Measurements from ENCODE around the gene SPECC1L.
A peak's percentile ranks its signal among the peaks of the same experiment; 100 is the strongest.

The SPECC1L gene

DNA sequence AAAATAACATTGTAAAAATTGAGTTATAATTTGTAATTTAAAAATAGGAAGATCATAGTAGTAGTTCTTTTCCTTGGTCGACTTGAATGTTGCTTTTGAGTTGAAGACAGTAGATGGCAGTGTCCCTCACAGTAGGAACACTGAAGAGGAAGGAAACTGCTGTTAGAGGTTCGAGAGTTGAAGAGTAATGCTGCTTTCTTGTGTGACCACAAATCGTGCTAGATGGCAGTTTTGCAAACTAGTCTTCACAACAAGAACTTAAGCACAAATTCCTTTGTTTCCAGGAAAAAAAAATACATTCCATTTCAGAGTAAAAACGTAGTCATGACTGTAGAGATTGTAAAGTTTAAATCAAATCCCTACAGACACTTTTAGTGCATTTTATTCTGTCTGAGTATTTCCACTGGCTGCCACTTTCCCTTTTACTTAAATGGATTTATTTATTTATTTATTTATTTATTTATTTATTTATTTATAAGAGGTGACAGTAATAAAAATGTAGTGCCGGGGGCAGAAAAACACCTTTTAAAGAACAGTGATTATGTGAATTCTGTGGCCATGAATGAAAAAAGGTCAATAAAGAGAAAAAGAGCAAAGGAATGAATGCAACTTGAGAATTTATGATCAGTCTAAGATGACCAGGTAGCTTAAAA is 54.6 kb downstream of the SPECC1L start:
- H3K9me2 ChIP-seq (replicated peaks; ENCODE audit: insufficient read depth, low read length): no peaks in the 10 kb centered on the region
- no peaks in the 10 kb centered on the region for H4K20me1 ChIP-seq (ENCODE audit: low read depth, low read length)
- H3K36me3 ChIP-seq (ENCODE audit: low read length): peaks cover 32% of the 10 kb centered on the region
- H3F3A ChIP-seq (ENCODE audit: insufficient read depth): peaks cover 12% of the 10 kb centered on the region
- peak overlapping the region; percentile 26 for H3K4me2 ChIP-seq (ENCODE audit: low read depth, low read length, poor library complexity, severe bottlenecking)
- H3K79me2 ChIP-seq (ENCODE audit: insufficient read depth, low read length): no peaks in the 10 kb centered on the region
- TF ChIP-seq, protein P1, sequence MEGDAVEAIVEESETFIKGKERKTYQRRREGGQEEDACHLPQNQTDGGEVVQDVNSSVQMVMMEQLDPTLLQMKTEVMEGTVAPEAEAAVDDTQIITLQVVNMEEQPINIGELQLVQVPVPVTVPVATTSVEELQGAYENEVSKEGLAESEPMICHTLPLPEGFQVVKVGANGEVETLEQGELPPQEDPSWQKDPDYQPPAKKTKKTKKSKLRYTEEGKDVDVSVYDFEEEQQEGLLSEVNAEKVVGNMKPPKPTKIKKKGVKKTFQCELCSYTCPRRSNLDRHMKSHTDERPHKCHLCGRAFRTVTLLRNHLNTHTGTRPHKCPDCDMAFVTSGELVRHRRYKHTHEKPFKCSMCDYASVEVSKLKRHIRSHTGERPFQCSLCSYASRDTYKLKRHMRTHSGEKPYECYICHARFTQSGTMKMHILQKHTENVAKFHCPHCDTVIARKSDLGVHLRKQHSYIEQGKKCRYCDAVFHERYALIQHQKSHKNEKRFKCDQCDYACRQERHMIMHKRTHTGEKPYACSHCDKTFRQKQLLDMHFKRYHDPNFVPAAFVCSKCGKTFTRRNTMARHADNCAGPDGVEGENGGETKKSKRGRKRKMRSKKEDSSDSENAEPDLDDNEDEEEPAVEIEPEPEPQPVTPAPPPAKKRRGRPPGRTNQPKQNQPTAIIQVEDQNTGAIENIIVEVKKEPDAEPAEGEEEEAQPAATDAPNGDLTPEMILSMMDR (IDR thresholded peaks at IDR 0.05; ENCODE audit: insufficient read depth, low read length, poor library complexity, severe bottlenecking): peak; percentile 61
- no peak for TF ChIP-seq EZH2phosphoT487 (conservative IDR thresholded peaks at IDR 0.05; ENCODE audit: low read length)
- no peak overlapping the region for H3K4me3 ChIP-seq (ENCODE audit: insufficient read depth, low read length, poor library complexity, severe bottlenecking)
- H3K9me3 ChIP-seq (ENCODE audit: insufficient read depth, low read length): no peaks in the 10 kb centered on the region
- no peak overlapping the region for H2AFZ ChIP-seq (ENCODE audit: low read depth, low read length, severe bottlenecking)
- 0 out of 2 replicates have a peak overlapping the region, but pooled peaks have one; percentile 24 for H3K27ac ChIP-seq (ENCODE audit: low read depth, low read length)
- H3K9ac ChIP-seq (ENCODE audit: low read length): no peak overlapping the region
- H3K27me3 ChIP-seq (ENCODE audit: low read length): no peaks in the 10 kb centered on the region

DNA sequence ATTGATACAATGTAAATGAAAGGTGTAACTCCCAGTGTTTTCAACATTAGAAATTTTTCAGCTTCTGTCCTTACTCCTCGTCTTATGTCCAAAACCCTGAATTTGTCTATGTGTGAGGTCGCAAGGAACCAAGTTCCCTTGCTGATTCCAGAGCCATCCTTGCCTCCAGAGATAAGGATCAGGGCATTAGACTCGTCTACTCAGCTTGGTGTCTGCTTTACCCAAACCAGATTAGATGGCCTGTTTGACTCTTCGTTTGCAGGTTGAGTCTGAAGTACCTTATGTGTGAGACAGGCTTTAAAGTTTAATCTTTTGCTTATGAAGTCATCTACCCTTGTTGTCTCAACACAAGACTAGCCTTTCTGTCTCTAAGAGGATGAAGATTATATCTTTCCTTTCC is 55.6 kb downstream of the SPECC1L start:
- Histone ChIP-seq H3K36me3 (ENCODE audit: low read length) (peaks cover 35% of the 10 kb centered on the region), H3K4me2 (ENCODE audit: low read depth, low read length, poor library complexity, severe bottlenecking) (no peak overlapping the region), H3F3A (ENCODE audit: insufficient read depth) (peaks cover 15% of the 10 kb centered on the region), H3K9me2 (replicated peaks; ENCODE audit: insufficient read depth, low read length) (no peaks in the 10 kb centered on the region), H3K9me3 (ENCODE audit: insufficient read depth, low read length) (no peaks in the 10 kb centered on the region), H3K27me3 (ENCODE audit: low read length) (no peaks in the 10 kb centered on the region), H3K27ac (ENCODE audit: low read depth, low read length) (no peak overlapping the region), H3K9ac (ENCODE audit: low read length) (no peak overlapping the region), H3K79me2 (ENCODE audit: insufficient read depth, low read length) (no peaks in the 10 kb centered on the region), H3K4me3 (ENCODE audit: insufficient read depth, low read length, poor library complexity, severe bottlenecking) (no peak overlapping the region), H2AFZ (ENCODE audit: low read depth, low read length, severe bottlenecking) (no peak overlapping the region), H4K20me1 (ENCODE audit: low read depth, low read length) (no peaks in the 10 kb centered on the region)
- TF ChIP-seq EZH2phosphoT487 (conservative IDR thresholded peaks at IDR 0.05; ENCODE audit: low read length): no peak
- TF ChIP-seq, protein P1 (IDR thresholded peaks at IDR 0.05; ENCODE audit: insufficient read depth, low read length, poor library complexity, severe bottlenecking): no peak

DNA sequence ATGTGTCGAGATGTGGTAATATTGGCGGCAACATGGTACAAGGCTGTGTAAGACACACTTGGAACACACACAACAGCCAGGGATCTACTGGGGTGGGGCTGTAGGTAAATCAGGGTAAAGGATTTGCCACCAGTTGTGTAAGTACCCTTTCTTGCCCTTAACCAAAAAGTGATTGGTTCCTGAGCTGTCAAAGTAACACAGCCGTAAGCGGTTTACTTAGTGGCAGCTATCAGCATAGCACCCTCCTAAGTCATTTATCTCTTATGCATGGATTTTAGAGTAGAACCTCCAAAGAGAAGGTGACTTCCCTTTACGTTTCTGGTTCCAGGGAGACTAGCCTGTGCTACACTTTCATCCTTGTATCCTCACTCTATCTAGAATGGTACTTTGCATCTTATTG is 57.2 kb downstream of the SPECC1L start:
- no peaks in the 10 kb centered on the region for H3K9me3 ChIP-seq (ENCODE audit: insufficient read depth, low read length)
- peaks cover 37% of the 10 kb centered on the region for H3K36me3 ChIP-seq (ENCODE audit: low read length)
- H3K9me2 ChIP-seq (replicated peaks; ENCODE audit: insufficient read depth, low read length): no peaks in the 10 kb centered on the region
- H3K27me3 ChIP-seq (ENCODE audit: low read length): no peaks in the 10 kb centered on the region
- H4K20me1 ChIP-seq (ENCODE audit: low read depth, low read length): no peaks in the 10 kb centered on the region
- H3K9ac ChIP-seq (ENCODE audit: low read length): no peak overlapping the region
- no peak overlapping the region for H2AFZ ChIP-seq (ENCODE audit: low read depth, low read length, severe bottlenecking)
- no peak overlapping the region for H3K4me3 ChIP-seq (ENCODE audit: insufficient read depth, low read length, poor library complexity, severe bottlenecking)
- TF ChIP-seq, protein P1 (IDR thresholded peaks at IDR 0.05; ENCODE audit: insufficient read depth, low read length, poor library complexity, severe bottlenecking): no peak
- TF ChIP-seq EZH2phosphoT487 (conservative IDR thresholded peaks at IDR 0.05; ENCODE audit: low read length): no peak
- H3K79me2 ChIP-seq (ENCODE audit: insufficient read depth, low read length): no peaks in the 10 kb centered on the region
- no peak overlapping the region for H3K4me2 ChIP-seq (ENCODE audit: low read depth, low read length, poor library complexity, severe bottlenecking)
- H3F3A ChIP-seq (ENCODE audit: insufficient read depth): peaks cover 15% of the 10 kb centered on the region
- no peak overlapping the region for H3K27ac ChIP-seq (ENCODE audit: low read depth, low read length)

All from SU-DHL-6 (cell line).